DMS153 treated with DMSO at 0.1 percent for 48 hours (cell line): ENCODE results near the gene HLA-B.
"Not testable (repeated sequence)": the region's sequence is repeated elsewhere in the genome, so short reads cannot be mapped to it uniquely, and the experiment has no call there.

Source experiments
- DNase-seq: peaks from one replicate; lab custom pipeline; 2025; ENCODE audit not compliant: unreplicated experiment; lab: John Stamatoyannopoulos, UW

Gene HLA-B

DNA sequence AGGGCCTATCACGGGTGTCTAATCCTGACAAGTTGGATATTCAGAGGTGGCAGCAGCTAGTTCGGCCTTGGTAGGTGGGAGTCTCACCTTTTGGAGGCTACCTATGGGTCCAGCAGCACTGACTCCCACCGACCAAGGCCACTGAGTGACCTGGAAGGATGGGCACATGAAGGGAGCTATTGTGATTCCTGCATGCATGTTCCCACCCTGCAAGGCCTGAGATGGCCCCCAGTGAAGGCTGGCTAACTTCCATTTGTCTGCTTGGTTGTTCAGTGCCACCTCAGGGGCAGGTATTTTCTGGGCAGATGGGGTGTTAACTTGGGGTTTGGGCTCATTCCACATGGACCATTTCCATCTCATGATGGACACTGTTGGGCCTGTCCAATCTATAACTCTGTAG, 28.1 kb upstream of the HLA-B start:
- DNase-seq, result no peak

DNA sequence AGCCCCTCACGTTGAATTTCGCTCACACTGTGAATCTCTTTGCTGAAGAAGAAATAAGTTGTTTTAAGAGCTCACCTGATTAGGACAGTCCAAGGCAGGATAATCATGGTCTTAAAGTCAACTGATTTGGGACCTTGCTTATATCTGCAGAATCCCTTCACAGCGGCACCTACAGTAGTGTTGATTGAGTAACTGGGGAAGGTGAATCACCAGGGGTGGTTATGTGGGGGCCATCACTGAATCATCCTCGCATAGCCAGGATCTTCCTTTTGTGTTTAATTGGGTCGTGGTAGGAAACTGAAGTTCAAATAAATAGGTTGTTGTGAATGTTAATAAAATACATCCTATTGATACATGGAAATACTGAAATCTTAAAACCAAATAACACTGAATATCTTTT, 26.2 kb upstream of the HLA-B start:
- DNase-seq, result no peak

DNA sequence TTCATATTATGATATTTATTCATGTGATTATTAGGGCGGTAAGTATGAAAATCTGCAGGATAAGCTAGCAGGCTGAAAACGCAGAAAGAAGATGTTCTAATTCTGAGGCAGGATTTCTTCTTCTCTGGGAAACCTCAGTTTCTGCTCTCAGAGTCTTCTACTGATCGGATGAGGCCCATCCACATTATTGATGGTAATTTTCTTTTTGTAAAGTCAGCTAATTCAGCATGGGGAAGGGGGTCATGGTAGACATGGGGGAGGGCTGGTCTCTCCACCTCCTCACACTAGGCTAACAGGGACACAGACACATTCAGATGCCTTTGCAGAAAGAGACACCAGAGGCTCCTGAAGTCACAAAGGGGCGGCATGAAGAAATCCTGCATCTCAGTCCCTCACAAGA, 24.7 kb upstream of the HLA-B start:
- DNase-seq, result no peak

DNA sequence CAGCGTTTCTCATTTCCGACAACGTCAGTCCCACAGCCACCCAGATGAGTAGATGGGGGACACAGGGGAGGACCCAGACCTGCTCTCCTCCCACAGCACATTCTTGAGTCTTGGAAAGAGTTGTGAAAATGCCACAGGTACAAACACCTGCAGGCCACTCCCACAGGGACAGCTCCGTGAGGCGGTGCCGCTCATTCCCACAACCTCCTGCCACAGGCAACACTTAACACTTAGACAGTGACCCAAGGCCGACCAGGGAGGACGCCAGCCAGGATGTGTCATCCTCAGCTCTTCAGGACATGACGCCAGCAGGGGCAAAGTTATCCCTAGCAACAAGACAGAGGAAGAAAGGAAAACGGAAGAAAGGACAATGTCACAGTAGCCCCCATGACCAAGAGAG, 22.9 kb upstream of the HLA-B start:
- DNase-seq, result no peak

DNA sequence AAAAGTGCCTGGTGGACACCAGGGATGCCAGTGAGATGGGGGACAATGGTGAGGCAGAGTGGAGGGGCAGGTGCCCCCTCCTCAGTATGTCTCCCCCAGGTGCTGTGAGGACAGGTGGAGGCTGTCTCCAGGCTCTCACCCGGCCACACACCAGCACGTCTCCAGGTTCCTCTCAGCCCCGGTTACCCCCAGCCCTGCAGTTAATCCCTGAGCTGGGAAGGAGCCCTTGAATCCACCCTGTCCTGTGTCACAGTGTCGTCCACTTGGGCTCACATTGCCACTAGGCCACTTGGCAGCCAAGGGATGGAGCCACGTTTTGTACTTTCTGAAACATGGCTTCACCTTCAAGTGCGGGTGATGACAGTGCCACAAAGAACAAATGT, 21.7 kb upstream of the HLA-B start:
- no peak for DNase-seq

DNA sequence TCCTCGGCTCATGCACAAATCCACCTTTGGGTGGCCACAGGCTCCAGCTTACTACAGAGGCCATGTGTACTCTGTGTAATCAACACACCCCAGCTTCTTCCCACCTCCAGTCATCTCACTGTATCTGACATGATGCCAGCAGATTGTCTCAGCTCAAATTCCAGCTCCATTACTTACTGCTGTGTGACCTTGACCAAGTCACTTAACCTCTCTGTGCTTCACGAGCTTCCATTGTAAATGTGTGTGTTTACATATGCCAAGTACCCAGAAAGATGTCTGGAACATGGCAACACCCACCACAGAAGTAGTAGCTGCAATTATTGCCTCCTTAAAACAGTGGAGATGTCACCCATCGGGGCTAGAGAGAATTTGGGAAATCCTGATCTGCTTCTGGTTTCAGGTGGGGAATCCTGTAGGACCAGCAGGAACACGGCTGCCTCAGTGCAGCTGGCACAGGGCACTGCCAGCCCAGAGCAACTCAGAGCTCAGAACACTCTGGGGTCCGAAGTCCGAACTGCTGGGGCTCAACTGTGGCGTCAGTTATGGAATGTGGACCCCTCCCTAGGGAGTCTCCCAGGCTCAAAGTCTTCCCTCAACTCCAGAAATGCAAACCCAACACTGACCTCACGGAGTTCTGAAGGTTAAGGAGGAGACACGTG, 21.2 kb upstream of the HLA-B start:
- no peak for DNase-seq

DNA sequence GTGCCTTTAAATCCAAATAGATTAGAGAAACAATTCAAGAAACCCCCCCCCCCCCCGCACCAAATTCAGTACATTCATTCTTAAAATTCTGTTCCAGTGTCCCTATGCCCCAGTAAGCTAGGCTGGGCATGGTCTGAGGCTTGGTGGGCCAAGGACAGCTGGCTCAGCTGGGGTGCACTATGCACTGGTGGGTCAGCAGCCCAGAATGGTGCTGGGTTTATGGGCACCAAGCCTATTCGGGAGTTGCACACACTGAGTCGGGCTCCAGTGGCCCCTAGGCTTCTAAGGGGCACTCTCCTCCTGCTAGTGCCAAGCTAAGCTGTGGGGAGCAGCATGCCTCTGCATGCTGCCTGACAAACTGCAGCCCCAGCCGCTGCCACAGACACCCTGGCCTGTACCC, 20.1 kb upstream of the HLA-B start:
- no peak for DNase-seq

DNA sequence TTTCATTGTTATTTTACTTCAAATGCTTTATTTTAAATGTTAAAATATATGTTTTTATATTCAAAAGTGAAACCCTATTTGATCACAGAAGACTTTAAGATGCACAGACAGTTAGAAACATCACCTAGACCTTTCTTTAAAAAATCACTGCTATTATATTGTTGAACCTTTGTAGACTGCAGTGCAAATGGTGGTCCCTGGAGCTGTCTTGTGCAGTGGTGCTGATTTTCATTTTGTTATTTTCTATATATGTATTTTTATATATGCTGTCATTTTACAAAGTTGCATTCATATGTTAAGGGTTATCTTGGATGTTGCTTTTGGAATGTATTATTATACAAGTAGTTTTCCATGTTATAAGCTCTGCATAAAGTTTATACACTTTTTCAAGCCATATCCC, 18.7 kb upstream of the HLA-B start:
- DNase-seq, result no peak

DNA sequence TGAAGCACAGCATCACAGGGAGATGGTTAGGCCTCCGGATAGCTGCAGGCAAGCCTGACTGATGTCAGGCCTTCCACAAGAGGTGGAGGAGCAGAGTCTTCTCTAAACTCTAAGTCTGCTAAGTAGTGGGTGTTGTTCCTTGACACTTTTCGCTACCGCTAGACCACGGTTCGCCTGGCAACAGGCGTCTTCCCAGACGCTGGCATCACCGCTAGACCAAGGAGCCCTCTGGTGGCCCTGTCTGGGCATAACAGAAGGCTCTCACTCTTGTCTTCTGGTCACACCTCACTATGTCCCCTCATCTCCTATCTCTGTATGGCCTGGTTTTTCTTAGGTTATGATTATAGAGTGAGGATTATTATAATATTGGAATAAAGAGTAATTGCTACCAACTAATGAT, 17.1 kb upstream of the HLA-B start:
- DNase-seq, result not testable (repeated sequence)

DNA sequence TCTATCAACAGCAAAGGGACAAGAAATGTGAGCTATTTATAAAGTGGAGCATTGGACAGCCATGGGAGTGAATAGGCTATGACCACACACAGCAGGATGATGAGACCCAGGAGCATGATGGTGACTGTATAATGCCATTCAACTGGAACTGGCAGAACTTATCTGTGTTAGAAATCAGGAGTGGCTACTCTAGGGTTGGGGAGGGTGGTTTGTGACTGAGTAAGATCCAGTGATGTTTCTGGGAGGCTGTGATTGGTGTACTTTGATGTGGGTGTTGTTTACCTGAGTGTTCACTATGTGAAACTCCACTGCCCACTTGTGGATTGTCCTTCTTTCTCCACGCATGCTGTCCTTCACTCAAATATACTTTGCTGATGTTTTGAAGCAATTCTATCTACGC, 11.5 kb upstream of the HLA-B start:
- DNase-seq, result no peak

DNA sequence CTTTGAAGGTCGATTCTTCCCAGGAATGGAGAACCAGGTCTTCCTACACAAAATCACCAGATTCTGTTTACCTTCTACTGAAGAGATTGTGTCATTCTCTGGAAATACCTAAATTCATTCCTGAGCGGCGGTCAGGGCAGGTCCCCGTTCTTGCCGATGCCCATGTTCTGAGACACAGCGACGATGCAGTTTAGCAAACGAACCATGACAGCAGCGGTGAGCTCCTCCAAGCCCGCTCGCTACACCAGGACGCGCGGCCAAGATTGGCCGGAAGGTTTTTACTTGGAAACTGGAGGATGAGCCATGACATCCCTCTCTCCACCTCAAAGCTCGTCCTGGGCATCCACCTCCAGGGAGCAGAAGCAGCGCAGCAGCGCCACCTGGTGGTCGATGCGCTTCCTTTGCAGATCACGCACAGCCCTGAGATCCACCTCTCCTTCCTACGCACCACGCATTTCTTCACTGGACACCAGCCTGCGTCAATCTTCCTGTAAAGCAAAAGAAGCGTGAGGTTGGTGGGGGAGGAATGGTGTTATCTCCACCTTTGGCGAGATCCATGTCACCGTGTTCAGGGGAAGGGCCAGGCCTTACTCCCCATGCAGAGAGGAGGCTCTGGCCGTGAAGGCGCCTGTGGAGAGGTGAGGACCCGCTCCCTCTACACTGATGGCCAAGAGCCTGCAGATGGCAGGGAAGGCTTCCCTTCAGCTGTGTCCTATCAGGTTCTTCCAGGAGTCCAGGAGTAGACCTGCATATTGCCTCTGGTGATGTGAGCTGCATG, 9.9 kb upstream of the HLA-B start:
- DNase-seq, result peak; percentile 78

DNA sequence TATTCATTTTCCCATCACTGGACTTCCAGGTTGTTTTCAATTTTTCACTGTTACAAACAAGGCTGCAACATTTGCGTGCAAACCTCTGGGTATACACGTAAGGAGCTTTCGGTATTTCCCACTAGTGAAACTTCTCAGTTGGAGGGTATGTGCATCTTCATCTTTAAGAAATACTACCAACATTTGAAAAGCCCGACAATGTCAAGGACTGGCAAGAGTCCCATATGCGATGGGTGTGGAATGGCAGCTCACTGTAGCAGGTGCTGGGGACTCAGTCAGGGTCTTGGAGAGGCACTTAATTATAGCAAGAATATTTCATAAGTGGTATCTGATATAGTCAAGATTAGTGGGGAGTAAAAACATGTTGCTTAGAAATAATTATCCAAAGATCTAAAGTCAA, 8.9 kb upstream of the HLA-B start:
- no peak for DNase-seq

DNA sequence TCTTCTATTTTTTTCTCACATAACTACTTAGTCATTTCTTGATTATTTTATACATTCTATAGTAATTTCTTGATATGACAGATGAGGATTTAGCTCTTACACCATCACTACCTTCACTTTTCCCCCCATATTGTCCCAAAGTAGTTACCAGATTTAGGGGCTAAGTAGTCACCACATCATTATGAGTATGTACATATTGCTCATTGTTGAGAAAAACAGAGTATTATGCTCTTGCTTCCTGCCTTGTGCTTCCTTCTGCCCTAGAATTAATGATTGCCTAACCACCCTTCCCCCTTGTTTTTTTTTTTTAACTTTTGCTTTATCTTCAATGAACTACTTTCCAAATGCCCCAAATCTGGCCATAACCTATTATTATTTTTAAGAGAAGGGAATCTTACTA, 6.8 kb upstream of the HLA-B start:
- DNase-seq, result no peak

DNA sequence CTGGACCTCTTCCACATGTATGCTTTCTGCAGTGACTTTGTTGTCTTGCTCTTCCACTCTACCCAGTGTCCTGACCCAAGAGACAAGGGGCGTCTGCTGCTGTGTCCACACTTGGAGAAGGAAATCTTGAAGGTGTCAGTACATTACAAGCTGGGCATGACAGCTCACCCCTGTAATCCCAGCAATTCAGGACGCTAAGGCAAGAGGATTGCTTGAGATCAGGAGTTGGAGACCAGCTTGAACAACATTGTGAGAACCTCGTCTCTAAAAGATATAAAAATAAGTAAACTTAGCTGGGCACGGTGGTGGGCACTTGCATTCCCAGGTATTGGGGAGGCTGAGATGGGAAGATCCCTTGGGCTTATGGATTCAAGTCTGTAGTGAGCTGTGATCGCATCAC, 5.8 kb upstream of the HLA-B start:
- no peak for DNase-seq

DNA sequence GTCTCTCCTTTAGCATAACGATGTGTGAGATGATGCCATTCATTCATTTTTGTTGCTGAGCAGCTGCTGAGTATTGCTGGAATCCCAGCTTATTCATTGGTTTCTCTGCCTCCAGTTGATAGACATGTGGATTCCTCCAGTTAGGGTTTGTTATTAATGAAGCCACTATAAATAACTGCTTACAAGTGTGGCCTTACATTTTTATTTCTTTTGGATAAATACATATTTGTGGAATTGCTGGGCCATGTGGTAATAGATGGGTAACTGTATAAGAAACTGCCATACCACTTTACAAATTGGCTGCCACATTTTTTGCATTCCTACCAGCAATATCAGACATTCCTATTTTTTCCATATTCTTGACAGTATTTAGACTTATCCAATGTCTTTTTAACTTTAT, 2.6 kb upstream of the HLA-B start:
- DNase-seq, result no peak

DNA sequence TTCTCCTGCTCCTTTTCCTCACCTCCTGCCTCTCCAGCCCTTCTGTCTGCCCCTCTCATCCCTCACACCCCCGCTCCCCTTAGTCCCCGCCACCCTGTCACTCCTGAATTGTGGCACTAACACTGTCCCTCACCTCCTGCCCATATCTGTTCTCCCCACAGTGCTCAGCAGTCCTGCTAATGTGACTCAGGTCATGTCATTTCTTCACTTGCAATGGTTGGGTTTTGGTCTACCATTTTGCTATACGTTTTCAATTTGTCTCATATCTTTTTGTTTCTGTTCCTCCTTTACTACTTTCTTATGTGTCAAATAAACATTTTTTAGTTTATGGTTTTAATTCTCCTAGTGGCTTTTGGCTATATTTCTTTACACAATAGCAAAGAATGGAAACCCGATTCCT, 1.3 kb upstream of the HLA-B start:
- DNase-seq, result no peak

DNA sequence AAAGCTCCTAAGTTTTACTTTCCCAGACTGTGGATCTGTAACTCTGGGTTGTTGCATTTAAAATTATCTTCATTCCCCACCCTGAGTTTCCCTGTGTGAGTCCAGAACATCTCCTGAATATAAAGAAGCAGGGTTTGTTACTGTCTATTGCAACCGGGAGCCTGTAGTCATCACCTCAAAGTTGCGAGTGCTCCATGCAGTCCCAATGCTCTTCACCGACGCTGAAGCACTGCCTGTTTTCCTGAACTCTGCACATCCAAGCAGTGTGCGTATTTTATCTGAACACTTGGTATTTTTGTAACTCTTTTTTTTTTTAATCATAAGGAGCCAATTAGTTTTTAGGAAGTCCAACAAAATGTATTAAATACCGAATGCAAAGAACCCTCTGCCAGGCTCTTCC, 907 bp upstream of the HLA-B start:
- DNase-seq, result no peak

DNA sequence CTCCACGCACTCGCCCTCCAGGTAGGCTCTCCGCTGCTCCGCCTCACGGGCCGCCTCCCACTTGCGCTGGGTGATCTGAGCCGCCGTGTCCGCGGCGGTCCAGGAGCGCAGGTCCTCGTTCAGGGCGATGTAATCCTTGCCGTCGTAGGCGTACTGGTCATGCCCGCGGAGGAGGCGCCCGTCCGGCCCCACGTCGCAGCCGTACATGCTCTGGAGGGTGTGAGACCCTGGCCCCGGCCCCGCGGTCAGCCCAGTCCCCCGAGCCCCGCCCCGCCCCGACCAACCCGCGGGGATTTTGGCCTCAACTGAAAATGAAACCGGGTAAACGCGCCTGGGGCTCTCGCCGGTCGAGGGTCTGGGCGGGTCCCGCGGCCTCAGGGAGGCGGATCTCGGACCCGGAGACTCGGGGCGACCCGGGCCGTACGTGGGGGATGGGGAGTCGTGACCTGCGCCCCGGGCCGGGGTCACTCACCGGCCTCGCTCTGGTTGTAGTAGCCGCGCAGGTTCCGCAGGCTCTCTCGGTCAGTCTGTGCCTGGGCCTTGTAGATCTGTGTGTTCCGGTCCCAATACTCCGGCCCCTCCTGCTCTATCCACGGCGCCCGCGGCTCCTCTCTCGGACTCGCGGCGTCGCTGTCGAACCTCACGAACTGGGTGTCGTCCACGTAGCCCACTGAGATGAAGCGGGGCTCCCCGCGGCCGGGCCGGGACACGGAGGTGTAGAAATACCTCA, 598 bp downstream of the HLA-B start:
- DNase-seq, result no peak

DNA sequence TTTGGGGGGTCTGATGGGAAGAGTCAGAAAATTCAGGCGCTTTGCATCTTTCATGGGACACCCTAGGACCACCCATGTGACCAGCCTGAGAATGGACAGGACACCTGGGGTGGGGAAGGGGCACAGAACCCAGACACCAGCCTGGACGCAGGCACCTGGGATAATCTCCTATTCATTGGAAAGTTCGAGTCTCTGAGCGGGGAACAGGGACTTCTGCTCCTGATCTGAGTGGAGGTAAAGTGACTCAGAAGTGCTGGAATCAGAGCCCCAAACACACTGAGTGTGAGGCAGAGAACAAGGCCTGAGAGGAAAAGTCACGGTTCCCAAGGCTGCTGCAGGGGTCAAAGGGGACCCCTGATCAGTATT, 1.4 kb downstream of the HLA-B start:
- DNase-seq, result no peak

DNA sequence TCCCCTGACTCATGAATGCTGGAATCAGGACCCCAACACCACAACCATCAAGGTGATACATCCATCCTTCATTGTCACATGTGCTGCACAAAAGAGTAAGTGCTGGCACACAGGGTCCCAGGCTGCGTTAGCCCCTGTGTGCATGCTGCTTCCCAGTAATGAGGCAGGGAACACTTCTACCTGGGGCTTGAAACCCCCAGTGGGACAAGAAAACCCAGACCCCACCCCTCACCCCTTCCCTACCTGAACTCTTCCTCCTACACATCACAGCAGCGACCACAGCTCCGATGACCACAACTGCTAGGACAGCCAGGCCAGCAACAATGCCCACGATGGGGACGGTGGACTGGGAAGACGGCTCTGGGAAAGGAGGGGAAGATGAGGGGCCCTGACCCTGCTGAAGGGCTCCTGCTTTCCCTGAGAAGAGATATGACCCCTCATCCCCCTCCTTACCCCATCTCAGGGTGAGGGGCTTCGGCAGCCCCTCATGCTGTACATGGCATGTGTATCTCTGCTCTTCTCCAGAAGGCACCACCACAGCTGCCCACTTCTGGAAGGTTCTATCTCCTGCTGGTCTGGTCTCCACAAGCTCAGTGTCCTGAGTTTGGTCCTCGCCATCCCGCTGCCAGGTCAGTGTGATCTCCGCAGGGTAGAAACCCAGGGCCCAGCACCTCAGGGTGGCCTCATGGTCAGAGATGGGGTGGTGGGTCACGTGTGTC, 2.0 kb downstream of the HLA-B start:
- DNase-seq, result no peak

DNA sequence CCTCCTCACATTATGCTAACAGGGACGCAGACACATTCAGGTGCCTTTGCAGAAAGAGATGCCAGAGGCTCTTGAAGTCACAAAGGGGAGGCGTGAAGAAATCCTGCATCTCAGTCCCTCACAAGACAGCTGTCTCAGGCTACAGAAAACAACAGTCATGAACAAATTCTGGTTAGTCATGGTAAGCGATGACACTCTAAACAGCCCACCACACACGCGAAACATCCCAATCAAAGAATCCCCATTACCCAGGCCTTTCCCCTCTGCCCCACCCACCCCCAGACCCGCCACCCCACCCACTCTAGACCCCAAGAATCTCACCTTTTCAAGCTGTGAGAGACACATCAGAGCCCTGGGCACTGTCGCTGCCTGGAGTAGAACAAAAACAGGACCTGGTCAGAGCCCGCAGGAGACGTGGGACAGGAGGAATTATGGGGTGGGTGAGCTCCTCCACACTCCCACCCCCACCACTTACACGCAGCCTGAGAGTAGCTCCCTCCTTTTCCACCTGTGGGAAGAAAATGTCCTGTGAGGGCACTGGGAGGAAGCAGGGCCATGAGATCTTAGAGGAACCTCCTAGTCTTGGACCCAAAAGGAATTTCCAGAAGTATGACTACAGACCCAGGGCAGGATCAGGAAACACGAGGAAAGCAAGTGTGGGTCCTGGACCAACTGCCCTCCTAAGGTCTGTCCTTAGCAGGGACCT, 2.7 kb downstream of the HLA-B start:
- DNase-seq, result no peak
